SIG-M5 (cell line): ENCODE measurements around the gene ZNRD2.
A peak's percentile ranks its signal among the peaks of the same experiment; 100 is the strongest.

Experiments
- DNase-seq: peaks from one replicate; lab custom pipeline; 2025; lab: John Stamatoyannopoulos, UW

ZNRD2 gene

GRCh38 chr11:65610404-65610803 is 40.1 kb downstream of the ZNRD2 start:
- DNase-seq = no peak

GRCh38 chr11:65611028-65611757 is 40.9 kb downstream of the ZNRD2 start:
- no peak for DNase-seq

DNA sequence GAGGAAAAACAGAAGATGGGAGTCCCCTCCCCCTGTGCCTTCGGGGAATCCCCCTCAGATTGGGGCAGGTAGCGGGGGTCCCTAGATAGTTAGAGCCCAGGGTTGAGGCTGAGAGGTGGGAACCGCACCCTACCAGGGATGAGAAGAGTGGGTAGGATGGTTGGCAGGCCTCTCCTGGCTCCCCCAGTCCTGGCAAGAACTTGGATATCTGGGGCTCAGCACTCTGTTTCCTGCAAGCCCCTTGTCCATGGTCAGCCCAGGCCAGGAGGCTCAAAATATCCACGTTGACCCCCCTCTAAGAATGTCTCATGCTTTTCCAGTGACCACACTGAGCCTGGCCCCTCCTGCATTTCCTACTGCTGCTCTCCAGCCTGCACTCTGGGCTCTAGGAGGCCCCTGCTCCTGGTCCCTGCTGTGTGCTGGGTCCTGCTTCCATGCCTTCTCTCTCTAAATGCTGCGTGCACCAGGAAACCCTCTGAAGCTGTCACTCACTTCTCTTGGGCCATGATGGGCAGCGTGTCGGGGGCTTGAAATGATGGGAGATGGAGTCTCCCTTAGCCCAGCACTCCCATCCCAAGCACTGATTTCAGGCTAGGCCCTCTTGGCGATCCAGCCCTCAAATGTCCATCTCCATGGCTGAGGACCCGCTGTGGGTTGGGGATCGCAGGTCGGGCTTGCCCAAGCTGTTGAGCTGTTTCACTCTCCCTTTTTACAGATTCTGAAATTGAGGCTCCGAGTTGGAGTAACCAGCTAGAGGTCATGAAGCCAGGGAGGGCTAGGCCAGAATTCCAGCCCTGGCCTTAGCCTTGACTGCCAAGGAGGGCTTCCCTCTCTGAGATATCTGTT is 41.7 kb downstream of the ZNRD2 start:
- no peak for DNase-seq

- no peak for DNase-seq
Observed at GRCh38 chr11:65612691-65613090, 42.4 kb downstream of the ZNRD2 start.

DNA sequence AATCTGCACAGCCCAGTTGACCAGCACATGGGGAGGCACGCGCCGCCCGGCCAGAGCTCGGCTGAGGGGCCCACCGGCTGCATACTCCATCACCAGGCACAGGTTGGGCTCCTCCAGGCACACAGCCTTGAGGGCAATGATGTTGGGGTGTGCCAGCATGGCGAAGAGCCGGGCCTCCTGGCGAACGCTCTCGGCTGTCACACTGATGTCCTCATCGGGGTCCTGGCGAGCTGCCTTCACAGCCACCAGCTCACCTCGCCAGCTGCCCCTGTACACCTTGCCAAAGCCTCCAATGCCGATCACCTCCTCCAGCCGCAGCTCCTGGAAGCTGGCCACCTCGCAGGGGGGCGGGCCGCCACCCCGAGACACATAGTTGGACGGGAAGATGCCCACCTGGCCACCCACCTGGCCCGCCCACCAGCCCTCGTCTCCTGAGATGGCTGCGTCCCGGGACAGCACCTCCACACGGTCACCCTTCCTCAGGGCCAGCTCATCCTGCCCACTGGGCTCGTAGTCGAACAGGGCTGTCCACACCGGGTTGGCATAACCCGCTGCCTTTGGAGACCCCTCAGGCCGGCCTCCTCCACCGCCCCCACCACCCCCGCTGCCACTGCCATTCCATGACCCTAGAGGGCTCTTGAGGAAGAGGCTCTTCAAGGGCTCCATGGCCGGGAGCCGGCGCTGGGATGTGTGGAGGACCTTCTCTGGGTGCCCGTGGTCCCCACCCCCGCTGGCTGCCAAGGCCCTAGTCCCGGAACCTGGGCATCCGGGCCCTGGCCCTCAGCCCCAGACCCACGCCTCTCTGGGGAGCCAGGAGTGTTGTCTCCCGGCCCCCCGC is 43.0 kb downstream of the ZNRD2 start:
- DNase-seq = no peak

DNA sequence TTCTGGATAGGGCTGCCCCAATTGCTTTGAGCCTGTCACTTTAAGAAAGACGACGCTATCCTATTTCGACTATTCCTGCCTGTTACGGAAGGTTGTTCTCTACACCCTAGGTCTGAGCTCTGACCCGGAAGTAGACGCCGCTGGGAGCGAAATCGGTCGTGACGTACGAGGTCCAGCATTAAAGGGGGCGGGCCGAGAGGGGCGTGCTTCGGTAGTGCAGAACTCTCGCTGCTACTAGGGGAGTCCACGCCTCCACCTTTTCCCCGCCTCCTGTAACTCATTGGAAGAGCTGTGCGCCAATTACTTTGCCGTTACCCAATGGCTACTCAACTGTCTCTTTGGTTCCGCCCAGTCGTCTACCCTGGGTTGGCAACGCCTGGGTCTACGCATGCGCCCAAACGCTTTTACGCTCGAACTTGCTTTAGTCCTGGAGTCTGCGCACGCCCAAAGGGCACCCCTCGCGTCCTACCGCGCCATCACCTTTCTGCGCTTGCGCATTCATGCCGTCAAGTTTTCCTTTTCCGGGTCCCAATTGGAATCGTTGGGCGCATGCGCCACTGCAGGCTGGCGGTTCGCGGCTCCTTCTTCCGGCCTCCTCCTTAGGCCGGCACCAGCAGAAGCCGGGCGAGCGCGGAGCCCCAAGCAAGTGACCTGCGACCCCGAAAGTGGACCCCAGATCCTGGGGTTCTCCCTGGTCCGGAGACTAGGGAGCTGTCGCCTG is 45.1 kb downstream of the ZNRD2 start, which contains the start of gene PCNX3:
PCNX3 (plus strand) TSS at position 548 of the 721 bp plus-strand sequence. CDS start 536 bp downstream, outside the sequence.
- DNase-seq = peak; percentile 99

GRCh38 chr11:65615950-65616574 is 45.8 kb downstream of the ZNRD2 start:
- DNase-seq = no peak

GRCh38 chr11:65616575-65617001 is 46.3 kb downstream of the ZNRD2 start:
- DNase-seq = no peak

- DNase-seq = no peak
Observed at GRCh38 chr11:65617136-65617850, 47.0 kb downstream of the ZNRD2 start.

- DNase-seq = no peak
Observed at GRCh38 chr11:65617990-65618751, 47.9 kb downstream of the ZNRD2 start.

GRCh38 chr11:65618763-65619162 is 48.5 kb downstream of the ZNRD2 start:
- DNase-seq = no peak

GRCh38 chr11:65619281-65619928 is 49.1 kb downstream of the ZNRD2 start:
- no peak for DNase-seq

DNA sequence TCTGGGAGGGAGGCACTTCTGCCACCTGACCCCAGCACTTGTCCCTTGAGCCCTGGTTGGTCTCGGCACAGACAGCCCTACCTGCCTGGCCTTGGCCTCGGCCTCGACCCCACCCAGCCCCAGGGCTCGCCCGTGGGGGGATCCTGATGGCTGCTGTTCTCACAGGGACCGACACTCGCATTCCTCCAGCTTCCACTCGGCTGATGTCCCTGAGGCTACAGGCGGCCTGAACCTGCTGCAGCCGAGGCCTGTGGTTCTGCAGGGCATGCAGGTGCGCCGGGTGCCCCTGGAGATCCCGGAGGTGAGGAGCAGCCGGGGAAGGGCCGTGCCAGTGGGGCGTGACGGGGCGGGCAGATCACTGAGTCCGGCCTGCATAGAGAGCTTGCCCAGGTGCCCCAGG is 50.4 kb downstream of the ZNRD2 start:
- no peak for DNase-seq

DNA sequence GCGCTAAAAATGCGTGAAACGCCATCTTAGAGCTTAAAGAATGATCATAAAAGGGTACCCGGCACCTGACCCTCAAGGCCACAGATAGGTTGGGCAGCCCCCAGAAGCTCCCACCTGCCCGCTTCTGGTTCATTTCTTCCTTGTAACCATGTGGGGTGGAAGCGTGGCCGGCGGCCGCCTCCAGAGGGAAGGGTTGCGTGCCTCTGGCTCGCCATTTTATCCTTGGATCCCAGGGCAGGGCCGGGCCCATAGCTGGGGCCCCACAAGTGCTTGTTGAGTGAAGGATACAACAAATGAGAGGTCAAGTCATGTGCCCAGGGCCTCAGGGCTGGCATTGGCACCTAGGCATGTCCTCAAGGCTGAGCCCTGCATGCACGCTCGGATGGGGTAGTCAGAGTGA is 51.2 kb downstream of the ZNRD2 start:
- DNase-seq = no peak
